GM10266 (cell line): ENCODE data around the gene OXT.
A peak's percentile ranks its signal among the peaks of the same experiment; 100 is the strongest.
"Not testable (repeated sequence)": the region's sequence is repeated elsewhere in the genome, so short reads cannot be mapped to it uniquely, and the experiment has no call there.

Experiments used
- DNase-seq: peaks from one replicate; pipeline ENCODE4 v3.0.0; 2012; ENCODE audit errors: extremely low spot score
- TF ChIP-seq, protein P1 (sequence below): IDR thresholded peaks from 2 replicates; pipeline ENCODE4 v1.5.1; 2012; ENCODE audit warnings: mild to moderate bottlenecking, low read depth; ENCODE audit not compliant: control insufficient read depth, insufficient read depth; ENCODE audit errors: missing control alignments

The OXT gene

GRCh38 chr20:3111507-3111906 lies 40.1 kb downstream of the OXT start:
- TF ChIP-seq, protein P1, sequence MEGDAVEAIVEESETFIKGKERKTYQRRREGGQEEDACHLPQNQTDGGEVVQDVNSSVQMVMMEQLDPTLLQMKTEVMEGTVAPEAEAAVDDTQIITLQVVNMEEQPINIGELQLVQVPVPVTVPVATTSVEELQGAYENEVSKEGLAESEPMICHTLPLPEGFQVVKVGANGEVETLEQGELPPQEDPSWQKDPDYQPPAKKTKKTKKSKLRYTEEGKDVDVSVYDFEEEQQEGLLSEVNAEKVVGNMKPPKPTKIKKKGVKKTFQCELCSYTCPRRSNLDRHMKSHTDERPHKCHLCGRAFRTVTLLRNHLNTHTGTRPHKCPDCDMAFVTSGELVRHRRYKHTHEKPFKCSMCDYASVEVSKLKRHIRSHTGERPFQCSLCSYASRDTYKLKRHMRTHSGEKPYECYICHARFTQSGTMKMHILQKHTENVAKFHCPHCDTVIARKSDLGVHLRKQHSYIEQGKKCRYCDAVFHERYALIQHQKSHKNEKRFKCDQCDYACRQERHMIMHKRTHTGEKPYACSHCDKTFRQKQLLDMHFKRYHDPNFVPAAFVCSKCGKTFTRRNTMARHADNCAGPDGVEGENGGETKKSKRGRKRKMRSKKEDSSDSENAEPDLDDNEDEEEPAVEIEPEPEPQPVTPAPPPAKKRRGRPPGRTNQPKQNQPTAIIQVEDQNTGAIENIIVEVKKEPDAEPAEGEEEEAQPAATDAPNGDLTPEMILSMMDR: no peak
- DNase-seq: no peak

DNA sequence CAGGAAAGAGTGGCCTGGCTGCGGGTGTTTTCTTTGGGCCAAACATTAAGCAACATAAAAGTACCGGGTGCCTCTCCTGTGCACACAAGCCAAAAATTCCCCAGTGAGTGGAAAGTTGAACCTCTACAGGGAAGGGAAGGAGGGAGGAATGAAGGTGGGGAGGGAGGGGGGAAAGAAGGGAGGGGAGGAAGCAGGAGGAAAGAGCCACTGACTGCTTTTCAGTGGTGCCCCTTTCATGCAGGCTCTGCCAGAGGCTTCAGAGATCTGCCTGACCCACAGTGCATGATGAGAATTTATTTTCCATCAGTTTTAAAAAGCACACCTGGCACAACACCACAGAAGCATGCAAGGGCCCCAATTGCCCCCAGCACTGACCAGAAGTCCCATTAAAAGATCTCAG lies 40.6 kb downstream of the OXT start:
- TF ChIP-seq, protein P1: no peak
- no peak for DNase-seq

DNA sequence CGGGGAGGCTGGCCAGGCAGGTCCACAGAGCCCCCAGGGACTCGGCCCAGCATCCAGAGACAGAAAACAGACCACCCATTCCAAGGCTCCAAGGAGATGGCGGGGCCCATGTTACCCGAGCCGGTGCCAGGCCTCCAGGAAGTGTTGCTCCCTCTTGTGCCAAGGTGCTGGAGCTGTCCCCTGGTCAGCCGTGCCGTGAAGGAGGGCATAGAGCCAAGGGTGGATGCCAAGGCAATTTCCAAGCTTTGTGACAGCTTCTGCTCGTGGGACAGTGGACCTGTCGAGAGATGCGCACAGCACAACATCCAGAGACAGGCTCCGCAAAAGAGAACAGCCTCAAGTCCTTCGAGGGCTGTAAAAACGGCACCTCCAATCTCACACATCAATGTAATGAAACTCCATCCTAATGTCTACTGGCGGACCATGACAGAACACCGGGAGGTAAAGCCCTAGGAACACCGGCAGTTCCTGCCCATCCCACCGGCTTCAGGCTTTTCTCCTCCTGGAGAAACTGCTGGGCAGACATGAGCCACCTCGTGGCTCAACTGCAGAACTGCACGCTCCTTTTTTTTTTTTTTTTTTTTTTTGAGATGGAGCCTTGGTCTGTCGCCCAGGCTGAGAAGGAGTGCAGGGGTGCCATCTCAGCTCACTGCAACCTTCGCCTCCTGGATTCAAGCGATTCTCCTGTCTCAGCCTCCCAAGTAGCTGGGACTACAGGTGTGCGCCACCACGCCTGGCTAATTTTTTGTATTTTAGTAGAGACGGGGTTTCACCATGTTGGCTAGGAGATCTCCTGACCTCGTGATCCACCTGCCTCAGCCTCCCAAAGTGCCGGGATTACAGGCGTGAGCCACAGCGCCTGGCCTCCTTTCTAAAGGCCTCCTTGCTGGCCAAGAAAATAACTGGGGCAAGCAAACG lies 44.0 kb downstream of the OXT start:
- TF ChIP-seq, protein P1: peak; percentile 50
- peak; percentile 82 for DNase-seq

DNA sequence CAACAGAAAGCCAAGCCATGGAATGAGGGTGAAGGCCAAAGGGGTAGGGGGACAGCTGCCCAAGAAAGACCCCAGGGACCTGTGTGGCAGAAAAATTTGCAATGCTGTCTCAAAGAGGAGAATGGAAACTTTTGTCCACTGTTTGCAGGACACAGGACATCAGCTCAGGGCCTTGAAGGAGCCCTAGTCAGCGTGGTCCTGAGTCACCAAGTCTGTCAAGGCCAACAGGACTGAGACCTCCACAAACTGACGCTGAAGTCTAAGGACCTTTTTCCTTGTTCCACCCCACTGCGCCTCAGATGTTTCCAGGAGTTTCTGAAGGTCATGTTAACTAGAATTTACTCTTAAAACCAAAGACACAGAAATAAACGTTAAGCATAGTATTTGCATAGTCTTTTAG lies 44.9 kb downstream of the OXT start:
- TF ChIP-seq, protein P1: no peak
- DNase-seq: no peak

DNA sequence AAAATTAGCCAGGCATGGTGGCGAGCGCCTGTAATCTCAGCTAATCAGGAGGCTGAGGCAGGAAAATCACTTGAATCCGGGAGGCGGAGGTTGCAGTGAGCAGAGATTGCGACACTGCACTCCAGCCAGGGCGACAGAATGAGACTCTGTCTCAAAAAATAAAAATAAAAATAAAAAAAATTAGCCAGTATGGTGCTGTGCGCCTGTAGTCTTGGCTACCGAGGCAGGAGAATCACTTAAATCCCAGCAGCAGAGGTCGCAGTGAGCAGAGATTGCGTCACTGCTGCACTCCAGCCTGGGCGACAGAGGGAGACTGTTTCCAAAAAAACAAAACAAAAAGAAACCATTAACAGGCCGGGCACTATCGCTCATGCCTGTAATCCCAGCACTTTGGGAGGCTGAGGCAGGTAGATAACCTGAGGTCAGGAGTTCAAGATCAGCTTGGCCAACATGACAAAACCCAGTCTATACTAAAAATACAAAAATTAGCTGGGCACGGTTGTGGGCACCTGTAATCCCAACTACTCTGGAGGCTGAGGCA lies 46.5 kb downstream of the OXT start:
- DNase-seq: not testable (repeated sequence)
- TF ChIP-seq, protein P1: peak; percentile 36

- TF ChIP-seq, protein P1: no peak
- no peak for DNase-seq
Measured at GRCh38 chr20:3119044-3119443, 47.6 kb downstream of the OXT start.
